NOMO-1 treated with DMSO at 0.1 percent for 48 hours (cell line): ENCODE data around the gene CRIM1.
"Not testable (repeated sequence)": the region's sequence is repeated elsewhere in the genome, so short reads cannot be mapped to it uniquely, and the experiment has no call there.

Source experiments
- DNase-seq: peaks from one replicate; lab custom pipeline; 2025; ENCODE audit not compliant: unreplicated experiment; lab: John Stamatoyannopoulos, UW

The CRIM1 gene

DNA sequence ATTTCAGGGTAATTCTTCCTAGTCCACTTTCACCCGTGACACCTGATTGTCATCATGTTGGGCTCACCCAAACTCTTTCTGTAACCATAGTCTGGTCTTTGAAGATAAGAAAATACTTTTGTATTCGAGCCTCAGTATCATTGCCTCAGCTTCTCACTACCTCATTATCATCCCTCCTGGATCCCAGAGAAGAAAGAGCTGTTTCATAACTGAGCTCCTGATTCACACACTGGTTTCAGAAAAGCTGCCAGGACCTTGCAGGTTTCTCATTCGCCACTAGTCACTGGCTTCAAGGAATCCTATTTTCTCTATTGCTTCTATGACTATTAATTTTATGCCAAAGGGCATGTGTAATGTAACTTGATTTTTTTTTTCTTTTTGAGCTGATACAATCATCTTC lies 2.9 kb upstream of the CRIM1 start:
- DNase-seq, result no peak

DNA sequence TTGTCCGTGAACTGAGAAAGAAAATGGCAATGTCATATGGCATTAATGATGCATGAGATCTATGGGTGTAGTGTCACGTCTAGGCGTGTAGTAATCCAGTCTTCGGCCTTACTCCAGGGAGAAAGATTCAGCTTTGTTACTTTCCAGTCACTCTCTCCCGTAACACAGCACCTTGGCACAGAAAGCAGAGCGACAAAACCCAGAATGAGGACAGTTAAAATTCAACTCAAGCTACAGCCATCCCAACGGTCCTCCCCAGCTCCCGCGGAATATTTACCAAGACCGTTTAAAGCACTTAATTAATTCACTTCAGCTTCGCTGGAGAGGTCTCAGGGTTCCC lies 797 bp upstream of the CRIM1 start:
- DNase-seq, result no peak

DNA sequence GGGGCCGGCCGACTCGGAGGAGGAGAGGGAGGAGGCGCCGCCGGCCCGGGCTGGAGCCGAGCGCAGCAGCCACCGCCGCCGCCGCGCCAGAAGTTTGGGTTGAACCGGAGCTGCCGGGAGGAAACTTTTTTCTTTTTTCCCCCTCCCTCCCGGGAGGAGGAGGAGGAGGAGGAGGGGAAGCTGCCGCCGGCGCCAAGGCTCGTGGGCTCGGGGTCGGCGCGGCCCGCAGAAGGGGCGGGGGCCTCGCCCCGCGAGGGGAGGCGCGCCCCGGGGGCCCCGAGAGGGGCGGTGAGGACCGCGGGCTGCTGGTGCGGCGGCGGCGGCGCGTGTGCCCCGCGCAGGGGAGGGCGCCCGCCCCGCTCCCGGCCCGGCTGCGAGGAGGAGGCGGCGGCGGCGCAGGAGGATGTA lies 316 bp downstream of the CRIM1 start:
- no peak for DNase-seq

DNA sequence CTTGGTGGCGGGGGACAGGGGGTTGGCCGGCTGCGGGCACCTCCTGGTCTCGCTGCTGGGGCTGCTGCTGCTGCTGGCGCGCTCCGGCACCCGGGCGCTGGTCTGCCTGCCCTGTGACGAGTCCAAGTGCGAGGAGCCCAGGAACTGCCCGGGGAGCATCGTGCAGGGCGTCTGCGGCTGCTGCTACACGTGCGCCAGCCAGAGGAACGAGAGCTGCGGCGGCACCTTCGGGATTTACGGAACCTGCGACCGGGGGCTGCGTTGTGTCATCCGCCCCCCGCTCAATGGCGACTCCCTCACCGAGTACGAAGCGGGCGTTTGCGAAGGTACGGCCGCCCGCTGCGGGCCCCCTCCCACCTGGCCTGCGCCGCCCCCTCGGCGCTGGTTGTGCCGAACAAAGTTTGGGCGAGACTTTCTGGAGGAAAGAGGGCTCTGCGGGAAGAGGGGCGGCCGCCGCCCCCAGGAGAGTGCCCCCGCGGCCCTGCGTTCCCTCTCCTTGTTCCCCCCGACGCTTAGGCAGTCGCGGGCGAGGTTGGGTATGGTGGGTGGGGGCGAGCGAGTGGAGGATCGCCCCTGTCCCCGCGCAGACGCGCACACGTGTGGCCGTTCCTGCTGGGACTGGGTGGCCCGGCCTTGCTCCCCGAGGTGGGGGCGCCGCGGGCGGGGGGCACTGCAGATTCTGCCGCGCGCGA lies 866 bp downstream of the CRIM1 start:
- DNase-seq, result peak; percentile 10

DNA sequence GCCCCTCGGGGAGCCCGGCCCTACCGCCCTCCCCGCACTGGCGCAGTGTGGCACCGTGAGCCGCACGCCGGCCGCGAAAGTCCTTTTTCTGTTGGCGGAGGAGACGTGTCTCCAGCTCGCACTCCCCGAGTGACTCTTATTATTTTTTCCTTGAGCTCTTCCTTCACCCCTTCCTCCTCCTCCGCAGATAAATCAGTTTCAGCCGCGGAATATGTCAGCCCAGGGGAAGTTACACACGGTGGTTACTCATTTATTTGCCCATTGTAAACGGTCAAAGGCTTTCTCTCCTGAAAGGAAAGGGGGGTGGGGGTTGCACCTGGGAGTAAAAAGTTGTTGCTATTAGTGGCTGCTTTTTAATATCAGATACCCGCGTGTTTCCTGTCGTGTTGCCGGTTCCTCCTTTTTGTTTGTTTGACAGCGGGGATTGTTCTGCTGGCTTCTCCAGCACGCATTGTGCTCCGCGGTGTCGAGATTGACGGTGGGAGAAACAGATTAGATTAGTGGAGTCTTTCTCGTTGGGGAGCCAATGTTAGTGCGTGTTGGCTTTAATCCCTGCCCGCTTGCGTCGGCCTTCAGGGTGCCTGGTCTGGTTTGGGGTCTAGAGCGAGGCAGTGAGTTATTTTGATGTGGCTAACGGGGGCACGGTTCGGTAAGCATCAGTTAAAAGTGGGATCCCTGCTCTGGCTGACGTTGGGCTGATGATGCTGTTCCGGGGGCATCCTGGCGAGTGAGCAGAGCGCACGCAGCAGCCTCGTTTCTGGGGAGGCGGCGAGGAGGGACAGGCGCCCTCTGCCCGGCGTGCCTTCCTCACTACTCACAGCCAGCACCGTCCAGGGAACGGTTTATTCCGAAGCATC lies 1.6 kb downstream of the CRIM1 start:
- peak; percentile 33 for DNase-seq

DNA sequence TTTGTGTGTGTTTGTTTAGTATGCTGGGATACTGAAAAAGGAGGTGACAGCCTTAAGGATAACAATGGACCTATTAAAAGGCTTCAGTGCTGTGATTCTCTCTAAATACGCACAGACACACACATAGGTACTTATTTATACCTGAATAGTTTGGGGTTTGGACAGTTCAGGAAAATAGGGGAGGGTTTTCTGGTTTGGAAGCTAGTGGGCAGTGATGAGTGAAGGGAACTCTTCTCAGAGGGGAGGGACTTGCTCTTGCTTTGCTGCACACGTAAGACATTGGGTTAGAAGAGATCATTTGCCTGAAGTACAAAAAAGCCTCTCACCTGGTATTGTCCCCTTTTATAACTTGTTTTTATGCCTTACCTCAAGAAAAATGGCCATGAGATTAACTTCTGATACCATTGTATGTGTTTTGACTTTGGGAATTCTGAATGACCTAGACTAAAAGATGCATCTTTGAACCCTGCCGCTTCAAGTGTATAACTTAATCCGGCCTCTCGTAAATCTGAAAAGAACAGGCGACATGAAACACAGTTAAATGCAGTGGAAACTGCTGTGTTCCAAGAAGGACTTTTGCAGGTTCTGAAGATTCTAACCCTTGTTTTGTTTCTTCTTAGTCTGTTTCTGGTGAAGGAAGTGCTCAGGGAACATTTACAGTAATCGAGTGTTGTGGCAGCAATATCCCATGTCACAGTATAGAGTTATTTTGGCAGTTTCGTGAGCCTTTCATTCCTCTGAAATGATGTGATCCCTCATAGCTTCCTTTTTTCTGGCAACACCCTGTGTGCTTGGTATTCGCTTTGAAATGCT lies 2.5 kb downstream of the CRIM1 start:
- no peak for DNase-seq

DNA sequence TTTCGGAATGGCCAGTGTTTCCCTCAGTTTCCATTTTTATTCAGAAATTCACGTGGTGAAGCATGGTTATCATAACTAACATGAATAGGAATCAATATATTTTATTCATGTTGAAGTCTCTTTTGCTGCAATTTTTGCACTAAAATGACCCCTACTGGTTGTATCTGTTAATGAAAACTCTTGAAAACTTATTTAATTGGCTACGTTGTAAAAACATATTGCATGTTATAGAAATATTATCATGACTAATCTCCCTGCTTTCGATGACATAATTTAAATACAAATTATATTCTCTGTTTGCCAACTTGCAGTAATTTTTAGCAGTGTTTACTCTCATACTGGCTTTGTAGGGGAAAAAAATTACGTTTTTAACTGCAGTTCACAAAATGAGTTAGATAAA lies 3.5 kb downstream of the CRIM1 start:
- peak; percentile 19 for DNase-seq

DNA sequence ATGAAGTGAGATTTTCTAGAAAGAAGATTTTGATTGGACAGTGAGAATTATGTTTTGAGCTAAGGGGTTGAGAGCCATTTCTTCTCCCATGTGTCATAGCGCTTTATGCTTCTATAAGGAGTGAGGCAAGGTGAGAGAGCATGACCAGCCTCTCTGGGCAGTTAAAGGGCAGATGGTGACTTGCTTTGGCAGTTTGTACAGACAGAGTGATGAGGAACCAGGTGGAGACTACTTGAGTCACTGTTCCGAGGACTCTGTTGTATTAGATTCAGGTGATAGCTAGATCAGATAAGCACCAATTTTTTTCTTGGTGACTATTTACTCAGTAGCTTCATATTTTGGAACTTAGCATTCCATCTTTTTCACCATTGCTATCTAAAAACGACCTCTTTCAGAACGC lies 4.5 kb downstream of the CRIM1 start:
- no peak for DNase-seq

DNA sequence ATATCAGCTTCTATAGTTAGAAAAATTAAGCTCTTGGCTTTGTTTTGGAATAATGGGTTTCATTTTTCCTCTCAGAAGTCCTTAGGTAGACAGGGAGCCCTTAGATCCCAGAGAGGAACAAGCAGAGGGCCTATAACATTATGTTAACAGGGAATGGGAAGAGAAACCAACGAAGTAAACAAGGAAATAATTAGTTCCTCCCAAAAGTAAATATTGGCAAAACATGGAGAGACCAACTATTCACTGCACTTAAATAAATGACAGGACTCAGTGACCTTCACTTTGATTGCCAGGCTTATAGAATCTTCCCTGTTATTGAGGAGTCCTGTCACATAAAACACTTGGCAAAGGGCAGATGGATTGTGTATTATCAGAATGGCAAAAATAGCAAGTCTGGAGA lies 5.3 kb downstream of the CRIM1 start:
- no peak for DNase-seq

DNA sequence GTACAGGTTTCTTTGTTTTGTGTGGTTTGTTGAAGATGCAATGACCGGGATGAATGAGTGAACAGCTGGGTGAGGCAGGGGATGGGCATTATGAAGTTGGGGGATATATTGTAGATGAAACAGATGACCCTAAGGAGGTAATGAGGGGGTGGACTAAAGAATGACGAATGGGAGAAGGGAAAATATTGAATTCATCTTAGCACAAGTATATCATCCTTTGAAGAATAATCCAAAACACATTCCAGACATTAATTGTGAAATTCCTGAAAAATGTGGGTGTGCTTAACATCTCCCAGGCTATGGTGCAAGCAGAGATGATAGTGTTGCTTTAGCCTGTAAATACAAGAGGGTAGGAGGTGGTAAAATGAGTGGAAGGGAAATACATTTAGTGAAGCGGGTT lies 5.8 kb downstream of the CRIM1 start:
- DNase-seq, result no peak

DNA sequence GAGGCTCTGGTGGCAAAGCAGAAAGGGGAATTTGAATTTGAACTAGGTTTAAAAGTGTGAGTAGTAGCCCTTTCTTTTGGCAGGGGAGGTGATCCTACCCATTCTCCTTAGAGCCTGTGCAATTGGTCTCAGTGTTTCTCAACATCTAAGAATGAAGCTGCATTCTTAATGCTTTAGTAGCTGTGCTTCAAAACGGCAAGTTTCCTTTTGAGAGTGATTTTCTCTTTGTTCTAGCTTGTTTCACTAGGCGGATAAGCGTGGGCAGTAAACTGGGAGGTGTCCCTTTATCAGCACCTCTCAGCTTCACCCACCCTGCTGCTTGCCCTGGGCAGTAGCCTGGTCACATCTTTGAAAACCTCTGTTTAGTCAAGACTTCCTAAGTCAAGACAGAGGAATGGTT lies 6.7 kb downstream of the CRIM1 start:
- DNase-seq, result no peak

DNA sequence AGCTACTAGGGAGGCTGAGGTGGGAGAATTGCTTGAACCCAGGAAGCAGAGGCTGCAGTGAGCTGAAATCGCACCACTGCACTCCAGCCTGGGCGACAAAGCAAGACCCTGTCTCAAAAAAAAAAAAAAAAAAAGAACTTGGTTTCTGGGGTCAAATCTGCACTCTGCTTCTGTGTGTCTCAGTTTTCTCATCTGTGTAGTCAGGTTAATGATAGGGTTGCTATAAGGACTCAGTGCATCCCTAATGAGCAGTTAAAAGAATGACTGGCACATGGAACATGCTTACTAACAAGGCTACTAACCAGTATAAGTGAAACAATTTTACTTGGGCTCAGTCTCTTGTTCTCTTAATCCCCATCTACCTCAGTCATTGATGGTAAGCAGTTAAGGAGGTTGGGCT lies 7.5 kb downstream of the CRIM1 start:
- DNase-seq, result not testable (repeated sequence)

DNA sequence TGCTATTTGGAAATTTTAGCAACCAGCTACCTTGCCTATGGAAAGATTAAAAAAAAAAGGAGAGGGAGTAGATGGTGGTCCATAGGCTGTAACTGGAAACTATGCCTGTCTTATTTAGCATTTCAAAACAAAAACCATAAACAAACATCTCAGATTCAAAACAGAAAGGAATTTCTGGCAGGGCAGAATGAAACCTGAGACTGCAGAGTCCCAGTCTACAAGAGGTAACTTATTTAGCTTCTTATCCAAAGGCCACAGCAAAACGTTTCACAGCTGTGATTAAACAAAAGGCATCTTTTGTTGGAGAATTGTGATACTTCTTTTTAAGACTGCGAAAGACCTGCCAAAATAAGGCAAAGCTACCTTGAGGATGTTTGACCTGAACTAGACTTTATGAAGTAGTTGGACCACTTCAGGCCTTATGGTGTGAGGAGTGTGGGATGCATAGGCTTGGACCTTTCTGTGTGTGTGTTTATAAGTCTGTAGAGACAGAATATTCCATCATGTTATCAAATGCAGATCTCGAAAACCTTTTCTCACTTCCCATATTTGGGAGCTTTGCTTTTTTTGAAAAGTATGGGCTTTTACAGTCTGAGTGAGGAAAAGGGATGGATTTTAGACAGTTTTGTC lies 11.0 kb downstream of the CRIM1 start:
- no peak for DNase-seq

DNA sequence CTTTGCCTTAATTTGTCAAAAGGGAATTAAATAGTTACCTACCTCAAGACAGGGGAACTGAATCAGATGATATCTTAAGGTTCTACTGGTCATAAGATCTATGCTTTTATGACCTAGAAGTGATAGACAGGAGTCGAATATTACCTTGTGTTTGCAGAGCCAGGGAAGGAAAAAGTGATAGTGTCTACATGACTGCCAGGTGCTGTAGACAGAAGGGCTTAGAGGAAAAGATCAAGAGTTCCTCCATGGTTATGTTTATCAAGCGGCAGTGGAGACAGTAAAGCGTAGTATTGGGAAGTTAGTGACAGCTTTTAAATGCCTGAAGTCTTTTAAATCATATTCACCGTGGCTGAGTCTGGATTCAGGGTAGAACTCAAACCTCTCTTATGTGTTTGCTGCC lies 11.9 kb downstream of the CRIM1 start:
- no peak for DNase-seq

DNA sequence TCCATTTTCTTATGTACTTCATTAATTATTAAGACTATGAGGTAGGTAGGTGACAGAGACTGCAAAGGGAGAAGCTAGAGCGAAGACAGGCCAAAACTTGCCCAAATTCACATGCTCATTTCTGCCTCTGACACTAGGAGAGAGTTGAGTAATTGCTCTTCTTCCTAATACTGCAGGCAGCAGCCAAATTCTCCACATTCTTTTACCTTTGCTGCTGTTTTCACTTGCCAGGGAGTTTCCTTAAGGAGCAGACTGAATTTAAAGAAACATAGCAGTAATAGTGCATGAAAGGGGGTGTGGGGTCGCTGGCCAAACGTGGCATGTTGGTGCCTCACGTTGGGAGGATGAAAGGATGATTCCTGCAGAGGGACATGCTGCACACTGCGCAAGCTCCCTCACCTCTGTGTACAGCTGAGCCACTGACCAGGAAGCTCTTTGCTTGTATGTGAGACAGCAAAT lies 12.3 kb downstream of the CRIM1 start:
- no peak for DNase-seq

DNA sequence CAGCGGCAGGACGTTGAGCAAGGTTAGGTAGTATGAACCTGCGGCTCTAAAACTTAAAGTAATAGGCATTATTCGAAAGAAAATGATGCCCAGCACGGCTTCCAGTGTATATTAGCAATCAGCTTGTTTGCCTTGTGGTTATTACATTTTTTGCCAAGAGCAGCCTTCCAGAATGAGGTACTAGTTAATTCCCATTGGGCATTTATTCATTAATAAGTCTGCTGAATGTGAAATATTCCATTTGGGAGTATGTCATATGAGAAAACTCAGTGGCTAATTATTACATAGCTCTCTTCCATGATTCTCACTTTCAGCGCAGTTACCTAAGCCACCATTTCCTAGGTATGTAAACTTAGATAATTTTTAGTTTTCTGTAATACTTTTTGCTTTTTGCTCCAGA lies 12.9 kb downstream of the CRIM1 start:
- DNase-seq, result no peak

DNA sequence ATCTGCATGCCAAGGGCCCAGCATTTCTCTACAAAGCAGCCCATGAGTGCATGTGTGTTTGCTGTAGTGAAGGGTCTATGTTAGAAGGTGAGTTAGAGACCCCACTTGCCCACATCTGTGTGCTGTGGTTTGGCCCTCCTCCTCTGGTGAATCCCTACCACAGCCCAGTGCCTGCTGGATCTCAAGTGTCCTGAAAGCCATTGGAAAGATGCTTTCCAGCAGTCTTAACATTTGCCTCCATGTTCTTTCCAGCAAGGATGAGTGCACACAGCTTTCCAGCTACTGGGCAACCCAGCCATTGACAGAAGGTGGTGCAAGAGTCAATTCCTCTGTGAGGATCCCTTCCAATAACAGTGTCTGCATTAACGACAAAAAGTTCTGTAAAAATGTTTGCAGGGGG lies 13.6 kb downstream of the CRIM1 start:
- DNase-seq, result no peak

DNA sequence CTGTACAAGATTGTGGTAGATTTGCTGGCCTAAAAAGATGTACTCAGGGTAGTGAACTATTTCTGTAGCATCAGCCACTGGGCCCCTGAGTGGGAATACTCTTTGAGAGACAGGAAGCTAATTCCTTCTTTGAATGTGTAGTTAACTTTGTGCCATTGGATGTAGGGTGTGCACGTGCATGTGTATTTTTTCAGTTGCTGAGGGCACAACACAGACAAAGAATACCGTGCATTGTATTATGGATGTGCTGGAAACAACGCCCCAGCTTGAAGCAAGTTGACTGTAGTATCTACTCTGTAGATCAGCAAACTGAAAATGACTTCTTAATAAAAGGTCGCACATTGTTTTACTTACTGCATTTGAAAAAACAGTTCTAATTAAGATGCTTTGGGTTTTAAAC lies 14.1 kb downstream of the CRIM1 start:
- no peak for DNase-seq

DNA sequence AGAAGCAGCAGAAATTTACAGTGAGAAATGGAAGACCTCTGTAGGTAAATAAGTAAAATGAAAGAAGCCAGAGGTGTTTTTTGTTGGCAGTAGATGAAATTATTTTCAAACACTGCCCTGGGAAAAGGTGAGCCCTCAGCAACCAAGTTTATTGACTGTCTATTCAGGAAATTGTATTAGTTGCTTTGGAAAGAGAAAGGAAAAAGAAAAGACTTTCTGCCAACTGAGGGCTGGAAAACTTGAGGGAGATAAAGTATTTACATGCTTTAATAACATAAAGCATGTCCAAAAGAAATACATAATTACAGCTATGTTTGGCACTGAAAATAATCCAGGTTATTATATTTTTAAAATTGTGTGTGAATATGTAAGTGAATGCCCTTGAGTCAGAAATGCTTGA lies 14.7 kb downstream of the CRIM1 start:
- DNase-seq, result no peak

DNA sequence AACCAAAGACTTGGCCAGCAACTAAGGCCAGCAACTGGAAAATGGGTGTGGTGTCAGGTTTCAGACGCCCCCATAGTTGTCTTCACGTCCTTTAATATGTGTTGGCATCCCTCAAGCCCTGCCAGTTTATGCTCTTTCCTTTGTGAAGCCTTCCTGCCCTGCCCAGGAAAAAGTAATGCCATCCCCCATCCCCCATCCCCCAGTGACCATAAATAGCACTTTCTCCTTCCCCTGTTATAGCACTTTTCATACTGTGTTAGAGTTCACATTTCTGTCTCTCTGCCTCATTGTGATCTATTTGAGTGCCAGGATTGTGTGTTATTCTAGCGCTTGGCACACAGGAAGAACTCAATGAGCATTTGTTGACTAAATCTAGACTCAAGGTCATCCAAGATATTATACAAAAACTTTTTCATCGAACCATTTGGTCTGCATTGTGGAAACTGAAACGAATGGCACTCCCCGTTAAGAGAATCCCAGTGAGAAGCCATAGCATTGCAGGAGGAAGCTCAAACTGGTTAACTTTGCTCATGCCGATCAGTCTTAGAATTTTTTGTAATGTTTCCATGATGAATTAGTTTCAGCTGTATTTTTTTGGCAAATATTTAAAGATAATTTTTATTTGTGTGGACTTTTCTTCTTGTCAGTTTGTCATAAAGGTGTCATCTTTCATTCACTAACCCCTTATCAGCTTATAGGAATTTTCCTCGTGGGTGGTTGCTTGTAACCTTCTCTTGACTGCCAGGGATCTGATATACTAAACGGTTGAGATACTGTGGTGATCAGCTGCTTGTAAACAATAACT lies 15.7 kb downstream of the CRIM1 start:
- DNase-seq, result no peak
